GM12878 (cell line): ENCODE data around the gene MOXD1. TPM values are rescaled to one million over a fixed set of nuclear protein-coding genes. Genes with fewer than 3 reads are reported as not detected.

Experiments used
- ATAC-seq: fragments of 200-7000 bp; cut with Tn5 transposase; 3 replicates; pipeline ENCODE4 v1.9.1; 2020; ENCODE audit warnings: mild to moderate bottlenecking, moderate library complexity
- BruUV-seq: library from RNA; stranded (reverse); fragments of 400-500 nt; replicated peaks from 2 replicates; lab custom pipeline; 2021; lab: Mats Ljungman, UMichigan
- CTCF ChIA-PET: fragments of 300-600 bp; sonication (Branson Sonifier 250); formaldehyde crosslinking; extraction: SDS; loops from one replicate; lab custom pipeline; 2021; ENCODE audit warnings: inconsistent platforms; lab: Yijun Ruan, JAX
- POLR2A ChIA-PET: fragments of 350-600 bp; formaldehyde crosslinking; extraction: SDS; loops from one replicate; lab custom pipeline; 2021; ENCODE audit warnings: inconsistent platforms; lab: Charles Lee
- RAD21 ChIA-PET: fragments of 300-600 bp; sonication (Branson Sonifier 250); formaldehyde crosslinking; loops from one replicate; lab custom pipeline; 2023; ENCODE audit warnings: antibody characterized with exemption; ENCODE audit not compliant: unreplicated experiment; lab: Charles Lee
- SMC1A ChIA-PET: fragments of 300-600 bp; sonication (Branson Sonifier 250); formaldehyde crosslinking; loops from one replicate; lab custom pipeline; 2023; ENCODE audit not compliant: unreplicated experiment, uncharacterized antibody; lab: Charles Lee
- DNase-seq: peaks from one replicate; pipeline ENCODE4 v3.0.0-alpha.2; 2011; ENCODE audit warnings: low read depth, low spot score
- FAIRE-seq: peaks from 3 replicates; lab custom pipeline; 2011; peaks lifted over from hg19 to GRCh38; lab: Jason Lieb, UNC
- H2AFZ ChIP-seq: 2 replicates; pipeline ENCODE4 v1.6.0; 2011; ENCODE audit warnings: low read depth, low read length, control low read depth; ENCODE audit not compliant: control insufficient read depth
- H3K27ac ChIP-seq: 2 replicates; pipeline ENCODE4 v1.5.1; 2011; ENCODE audit warnings: control low read depth; ENCODE audit not compliant: control insufficient read depth, insufficient read depth
- H3K27me3 ChIP-seq, 2 experiments: replicated peaks in 1 of 2; 2 replicates each; pipeline versions ENCODE4 v1.6.0 to v1.6.1; 2011; ENCODE audit warnings: low read length in 1 of 2; ENCODE audit not compliant: control insufficient read depth in 2 of 2, insufficient read depth in 2 of 2
- H3K36me3 ChIP-seq, 2 experiments: 2 replicates each; pipeline ENCODE4 v1.5.1; 2011; ENCODE audit warnings: low read length in 1 of 2; ENCODE audit not compliant: control insufficient read depth in 2 of 2, insufficient read depth in 2 of 2
- H3K4me1 ChIP-seq: 2 replicates; pipeline ENCODE4 v1.6.1; 2011; ENCODE audit warnings: mild to moderate bottlenecking, low read length, moderate library complexity, mixed read lengths; ENCODE audit not compliant: control insufficient read depth, insufficient read depth
- H3K4me2 ChIP-seq: 2 replicates; pipeline ENCODE4 v1.6.0; 2011; ENCODE audit warnings: control low read depth; ENCODE audit not compliant: control insufficient read depth, insufficient read depth
- H3K4me3 ChIP-seq: fragments of 200-600 bp; sonication (generic); 2 replicates; pipeline ENCODE4 v1.5.1; 2016
- H3K79me2 ChIP-seq: 2 replicates; pipeline ENCODE4 v1.6.0; 2011; ENCODE audit warnings: low read length; ENCODE audit not compliant: control insufficient read depth, insufficient read depth
- H3K9ac ChIP-seq: 2 replicates; pipeline ENCODE4 v1.8.0; 2011; ENCODE audit warnings: low read length, control low read depth, mixed read lengths; ENCODE audit not compliant: control insufficient read depth, insufficient read depth
- H3K9me3 ChIP-seq: replicated peaks from 3 replicates; pipeline ENCODE4 v1.5.1; 2011; ENCODE audit warnings: mild to moderate bottlenecking, low read length; ENCODE audit not compliant: control insufficient read depth, insufficient read depth
- H4K20me1 ChIP-seq: 2 replicates; pipeline ENCODE4 v1.6.0; 2011; ENCODE audit not compliant: control insufficient read depth, insufficient read depth
- BCLAF1 ChIP-seq: fragments of 450-650 bp; IDR thresholded peaks from 2 replicates; pipeline ENCODE4 v1.6.1; 2017; ENCODE audit warnings: antibody characterized with exemption, mild to moderate bottlenecking, moderate library complexity
- GABPA ChIP-seq: IDR thresholded peaks from 2 replicates; pipeline ENCODE4 v1.6.1; 2014; ENCODE audit warnings: antibody characterized with exemption, low read depth, mild to moderate bottlenecking, inconsistent platforms
- GATAD2B ChIP-seq: fragments of 450-650 bp; conservative IDR thresholded peaks from 2 replicates; pipeline ENCODE4 v1.6.1; 2017; ENCODE audit warnings: low read depth, mild to moderate bottlenecking, moderate library complexity
- IRF4 ChIP-seq: IDR thresholded peaks from 2 replicates; pipeline ENCODE4 v1.6.1; 2011; ENCODE audit warnings: low read depth, low read length
- LARP7 ChIP-seq: fragments of 450-650 bp; IDR thresholded peaks from 2 replicates; pipeline ENCODE4 v1.6.1; 2017; ENCODE audit warnings: mild to moderate bottlenecking
- MEF2B ChIP-seq: fragments of 450-650 bp; IDR thresholded peaks from 2 replicates; pipeline ENCODE4 v1.6.1; 2018; ENCODE audit warnings: mild to moderate bottlenecking, moderate library complexity; ENCODE audit not compliant: partially characterized antibody, poor library complexity, severe bottlenecking
- NR2F1 ChIP-seq: fragments of 450-650 bp; conservative IDR thresholded peaks from 2 replicates; pipeline ENCODE4 v1.6.1; 2017; ENCODE audit warnings: mild to moderate bottlenecking
- RAD21 ChIP-seq: IDR thresholded peaks from 2 replicates; pipeline ENCODE4 v1.6.1; 2011; ENCODE audit warnings: mild to moderate bottlenecking, low read depth, low read length, moderate library complexity; ENCODE audit not compliant: insufficient read depth
- RAD51 ChIP-seq: fragments of 450-650 bp; IDR thresholded peaks from 2 replicates; pipeline ENCODE4 v1.6.1; 2016; ENCODE audit warnings: moderate library complexity, mild to moderate bottlenecking, inconsistent platforms
- SPI1 ChIP-seq: IDR thresholded peaks from 2 replicates; pipeline ENCODE4 v1.6.1; 2011; ENCODE audit warnings: low read depth, mild to moderate bottlenecking, low read length, moderate library complexity, borderline replicate concordance; ENCODE audit not compliant: insufficient read depth
- TCF3 ChIP-seq: IDR thresholded peaks from 2 replicates; pipeline ENCODE4 v1.6.1; 2012; ENCODE audit warnings: low read depth, mild to moderate bottlenecking, low read length, borderline replicate concordance; ENCODE audit not compliant: insufficient read depth
- ZSCAN29 ChIP-seq: fragments of 450-650 bp; IDR thresholded peaks from 2 replicates; pipeline ENCODE4 v1.6.1; 2017; ENCODE audit warnings: mild to moderate bottlenecking, moderate library complexity
- WGBS: methylation state at CpG from one replicate; pipeline ENCODE4 v1.1.6; 2016; ENCODE audit warnings: low lambda C conversion rate; ENCODE audit not compliant: insufficient replicate concordance, insufficient coverage; ENCODE audit errors: missing lambda C conversion rate; 5-methylcytosine and 5-hydroxymethylcytosine counted together
- in situ Hi-C: fragments of 300-500 bp; cut with MboI; formaldehyde crosslinking; loops from 9 replicates; pipeline ENCODE4 v1.14.3; 2018; ENCODE audit warnings: mixed read lengths
- intact Hi-C: fragments of 100-400 bp; cut with micrococcal nuclease; formaldehyde crosslinking; loops from one replicate; pipeline ENCODE4 v1.14.2; 2022; ENCODE audit not compliant: unreplicated experiment
- polyA plus RNA-seq, 11 experiments: library from polyadenylated mRNA; depleted of rRNA in 4 of 11; unstranded in 6 of 11; stranded (reverse) in 5 of 11; fragments of >200 nt; fragmentation: Nextera tagmentation in 4 of 11; fragmentation: Illumina TruSeq in 1 of 11; extraction: Ambion mirVana in 4 of 11; extraction: Trizol in 1 of 11; gene quantifications; 1 replicate in 1 of 11; 2 replicates in 10 of 11; pipeline versions ENCODE4 v1.2.1 to v1.2.3, GENCODE V29; 2011 to 2016; ENCODE audit warnings: inconsistent platforms in 2 of 11, missing spikeins in 2 of 11, low read depth in 1 of 11
- total RNA-seq, 4 experiments: library from RNA; depleted of rRNA in 3 of 4; stranded (reverse); fragments of >200 nt in 3 of 4; fragmentation: Illumina TruSeq in 1 of 4; extraction: Trizol in 1 of 4; gene quantifications; 2 replicates each; pipeline versions ENCODE4 v1.2.1 to v1.2.3, GENCODE V29; 2013 to 2021
- TF ChIP-seq, protein P1 (sequence below): fragments of 450-650 bp; IDR thresholded peaks from 2 replicates; pipeline ENCODE4 v1.6.1; 2016; ENCODE audit warnings: mild to moderate bottlenecking

Gene MOXD1
- total and polyA plus RNA-seq, 10 of the 15 experiments (the other 5 are each of a cell fraction or from before 2014, with no cell fraction given): 0.03 to 2.1 (median 0.64) TPM

DNA sequence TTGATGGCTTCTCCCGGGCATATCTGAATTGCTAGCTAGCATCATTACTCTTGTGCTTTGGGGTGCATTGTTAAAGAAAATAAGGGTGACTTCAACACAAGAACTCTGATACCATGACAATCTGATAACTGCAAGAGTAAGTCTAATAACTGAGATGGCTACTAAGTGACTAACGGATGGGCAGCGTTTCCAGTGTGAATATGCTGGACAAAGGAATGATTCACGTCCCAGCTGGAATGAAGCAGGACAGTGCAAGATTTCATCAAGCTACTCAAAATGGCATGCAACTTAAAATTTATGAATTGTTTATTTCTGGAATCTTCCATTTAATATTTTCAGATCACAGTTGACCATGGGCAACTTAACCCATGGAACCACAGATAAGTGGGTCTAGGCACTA lies 31.7 kb downstream of the MOXD1 start:
- Histone ChIP-seq H3K27ac (no peak overlapping the region), H3K9ac (no peak overlapping the region), H4K20me1 (no peaks in the 10 kb centered on the region; the same call in 1 of the 2 replicates), H2AFZ (no peak overlapping the region), H3K27me3 (peaks cover 0 to 3% of the 10 kb centered on the region in 2 experiments; a peak in 3 of 4 replicates), H3K36me3 (no peaks in the 10 kb centered on the region), H3K4me1 (peaks cover 15% of the 10 kb centered on the region; the same call in 1 of the 2 replicates), H3K4me3 (no peak overlapping the region), H3K79me2 (no peaks in the 10 kb centered on the region), H3K9me3 (no peaks in the 10 kb centered on the region), H3K4me2 (no peak overlapping the region)
- DNase-seq (no peak), FAIRE-seq (no peak), ATAC-seq (no peak)
- ChIA-PET CTCF (no interaction called here), RAD21 (interaction anchor here (0.8 kb wide), 1 partner anchor 87 kb away, joined by 3 read pairs; no protein-coding TSS in a partner anchor), POLR2A (no interaction called here), SMC1A (no interaction called here)
- WGBS: 84% methylated on average over 4 of the region's 4 CpGs
- TF ChIP-seq SPI1 (no peak), IRF4 (no peak), LARP7 (no peak), TCF3 (no peak), RAD51 (no peak), RAD21 (no peak), NR2F1 (no peak), ZSCAN29 (no peak), BCLAF1 (no peak), MEF2B (no peak), GATAD2B (no peak), GABPA (no peak)
- TF ChIP-seq, protein P1, sequence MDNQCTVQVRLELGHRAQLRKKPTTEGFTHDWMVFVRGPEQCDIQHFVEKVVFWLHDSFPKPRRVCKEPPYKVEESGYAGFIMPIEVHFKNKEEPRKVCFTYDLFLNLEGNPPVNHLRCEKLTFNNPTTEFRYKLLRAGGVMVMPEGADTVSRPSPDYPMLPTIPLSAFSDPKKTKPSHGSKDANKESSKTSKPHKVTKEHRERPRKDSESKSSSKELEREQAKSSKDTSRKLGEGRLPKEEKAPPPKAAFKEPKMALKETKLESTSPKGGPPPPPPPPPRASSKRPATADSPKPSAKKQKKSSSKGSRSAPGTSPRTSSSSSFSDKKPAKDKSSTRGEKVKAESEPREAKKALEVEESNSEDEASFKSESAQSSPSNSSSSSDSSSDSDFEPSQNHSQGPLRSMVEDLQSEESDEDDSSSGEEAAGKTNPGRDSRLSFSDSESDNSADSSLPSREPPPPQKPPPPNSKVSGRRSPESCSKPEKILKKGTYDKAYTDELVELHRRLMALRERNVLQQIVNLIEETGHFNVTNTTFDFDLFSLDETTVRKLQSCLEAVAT: no peak
- intact Hi-C loops: loop anchor here (5.0 kb wide), 3 partner anchors 33 to 113 kb away; partner anchors contain the start of gene MOXD1
- in situ Hi-C loops: no loop called here
- no TSS peak for BruUV-seq
